HUES48 (cell line): Measurements from ENCODE around the gene PROB1.
"Not testable (repeated sequence)": the region's sequence is repeated elsewhere in the genome, so short reads cannot be mapped to it uniquely, and the experiment has no call there.

Experiments used
- H3K27ac ChIP-seq: one replicate; pipeline ENCODE4 v1.7.0; 2013; ENCODE audit warnings: low read depth, low read length, inconsistent platforms
- H3K27me3 ChIP-seq: 2 replicates; pipeline ENCODE4 v1.6.1; 2013; ENCODE audit warnings: mild to moderate bottlenecking, low read length; ENCODE audit not compliant: control insufficient read depth, insufficient read depth
- H3K36me3 ChIP-seq: 2 replicates; pipeline ENCODE4 v1.6.1; 2013; ENCODE audit warnings: low read length; ENCODE audit not compliant: control insufficient read depth, insufficient read depth
- H3K4me1 ChIP-seq: 2 replicates; pipeline ENCODE4 v1.6.1; 2013; ENCODE audit warnings: mild to moderate bottlenecking, low read length; ENCODE audit not compliant: control insufficient read depth, insufficient read depth
- H3K4me3 ChIP-seq: 2 replicates; pipeline ENCODE4 v1.5.1; 2013; ENCODE audit warnings: mild to moderate bottlenecking, low read depth, low read length
- H3K9ac ChIP-seq: 2 replicates; pipeline ENCODE4 v1.6.1; 2013; ENCODE audit warnings: mild to moderate bottlenecking, low read depth, low read length, moderate library complexity
- H3K9me3 ChIP-seq: 2 replicates; pipeline ENCODE4 v1.6.1; 2013; ENCODE audit warnings: low read length; ENCODE audit not compliant: control insufficient read depth, insufficient read depth

Gene PROB1

GRCh38 chr5:139410993-139411828 lies 16.3 kb upstream of the PROB1 start:
- Histone ChIP-seq H3K27me3 (no peaks in the 10 kb centered on the region), H3K9me3 (no peaks in the 10 kb centered on the region), H3K4me3 (no peak overlapping the region), H3K4me1 (no peaks in the 10 kb centered on the region), H3K9ac (no peak overlapping the region), H3K36me3 (peaks cover 17% of the 10 kb centered on the region), H3K27ac (no peak overlapping the region)

GRCh38 chr5:139410121-139410992 lies 15.5 kb upstream of the PROB1 start:
- H3K9ac ChIP-seq = no peak overlapping the region
- H3K27me3 ChIP-seq = no peaks in the 10 kb centered on the region
- peaks cover 16% of the 10 kb centered on the region for H3K36me3 ChIP-seq
- H3K4me3 ChIP-seq = no peak overlapping the region
- H3K27ac ChIP-seq = no peak overlapping the region
- no peaks in the 10 kb centered on the region for H3K4me1 ChIP-seq
- no peaks in the 10 kb centered on the region for H3K9me3 ChIP-seq

- H3K36me3 ChIP-seq, H3K27me3 ChIP-seq, H3K4me3 ChIP-seq, H3K9ac ChIP-seq, H3K27ac ChIP-seq, H3K9me3 ChIP-seq, H3K4me1 ChIP-seq: not testable (repeated sequence)
Measured at GRCh38 chr5:139409116-139409515, 14.2 kb upstream of the PROB1 start.

- Histone ChIP-seq H3K9me3 (no peaks in the 10 kb centered on the region), H3K27ac (no peak overlapping the region), H3K4me3 (no peak overlapping the region), H3K27me3 (no peaks in the 10 kb centered on the region), H3K9ac (no peak overlapping the region), H3K4me1 (peaks cover 9% of the 10 kb centered on the region; the same call in 1 of the 2 replicates), H3K36me3 (peaks cover 2% of the 10 kb centered on the region)
Measured at GRCh38 chr5:139408191-139408590, 13.3 kb upstream of the PROB1 start.

- no peak overlapping the region for H3K9ac ChIP-seq
- H3K4me3 ChIP-seq = no peak overlapping the region
- peaks cover under 1% of the 10 kb centered on the region; the same call in 1 of the 2 replicates for H3K36me3 ChIP-seq
- H3K27ac ChIP-seq = no peak overlapping the region
- no peaks in the 10 kb centered on the region for H3K27me3 ChIP-seq
- H3K4me1 ChIP-seq = peaks cover 11% of the 10 kb centered on the region; the same call in 1 of the 2 replicates
- H3K9me3 ChIP-seq = no peaks in the 10 kb centered on the region
Measured at GRCh38 chr5:139407517-139407916, 12.6 kb upstream of the PROB1 start.

GRCh38 chr5:139406963-139407362 lies 12.1 kb upstream of the PROB1 start:
- Histone ChIP-seq H3K4me1 (peaks cover 11% of the 10 kb centered on the region; the same call in 1 of the 2 replicates), H3K36me3 (no peaks in the 10 kb centered on the region; the same call in 1 of the 2 replicates), H3K27ac (no peak overlapping the region), H3K9me3 (no peaks in the 10 kb centered on the region), H3K9ac (no peak overlapping the region), H3K27me3 (no peaks in the 10 kb centered on the region), H3K4me3 (no peak overlapping the region)

- Histone ChIP-seq H3K27ac (peak overlapping the region; percentile 99), H3K4me1 (peaks cover 11% of the 10 kb centered on the region; the same call in 1 of the 2 replicates), H3K36me3 (peaks cover 11% of the 10 kb centered on the region; the same call in 1 of the 2 replicates), H3K9ac (peak overlapping the region; percentile 28; the same call in 1 of the 2 replicates), H3K27me3 (no peaks in the 10 kb centered on the region), H3K9me3 (no peaks in the 10 kb centered on the region), H3K4me3 (peak overlapping the region; percentile 76)
Measured at GRCh38 chr5:139404484-139404840, 9.6 kb upstream of the PROB1 start.

GRCh38 chr5:139403787-139404483 lies 9.0 kb upstream of the PROB1 start, which contains the start of gene SPATA24:
SPATA24 (minus strand) TSS chr5:139404089; CDS start chr5:139404060, 29 bp downstream.
- H3K4me3 ChIP-seq = peak within 1 kb of the TSS; percentile 76
- H3K27ac ChIP-seq = peak within 1 kb of the TSS; percentile 99
- H3K9me3 ChIP-seq = no peaks in the 10 kb centered on the region
- no peaks in the 10 kb centered on the region for H3K27me3 ChIP-seq
- peaks cover 13% of the 10 kb centered on the region; the same call in 1 of the 2 replicates for H3K36me3 ChIP-seq
- H3K9ac ChIP-seq = peak within 1 kb of the TSS; percentile 83
- peaks cover 11% of the 10 kb centered on the region; the same call in 1 of the 2 replicates for H3K4me1 ChIP-seq

- H3K9me3 ChIP-seq = no peaks in the 10 kb centered on the region
- peak overlapping the region; percentile 83 for H3K9ac ChIP-seq
- H3K27me3 ChIP-seq = no peaks in the 10 kb centered on the region
- H3K36me3 ChIP-seq = peaks cover 13% of the 10 kb centered on the region; the same call in 1 of the 2 replicates
- peak overlapping the region; percentile 76 for H3K4me3 ChIP-seq
- H3K4me1 ChIP-seq = peaks cover 11% of the 10 kb centered on the region; the same call in 1 of the 2 replicates
- H3K27ac ChIP-seq = peak overlapping the region; percentile 99
Measured at GRCh38 chr5:139403418-139403786, 8.5 kb upstream of the PROB1 start.

GRCh38 chr5:139402561-139403158 lies 7.8 kb upstream of the PROB1 start:
- peaks cover 13% of the 10 kb centered on the region; the same call in 1 of the 2 replicates for H3K36me3 ChIP-seq
- no peak overlapping the region for H3K4me3 ChIP-seq
- H3K9me3 ChIP-seq = no peaks in the 10 kb centered on the region
- H3K4me1 ChIP-seq = peaks cover 11% of the 10 kb centered on the region; the same call in 1 of the 2 replicates
- H3K27me3 ChIP-seq = no peaks in the 10 kb centered on the region
- no peak overlapping the region for H3K9ac ChIP-seq
- no peak overlapping the region for H3K27ac ChIP-seq
